ENCODE measurements around the gene ARHGAP36.

Gene ARHGAP36

GRCh38 chrX:131081772-131082740 lies 23.9 kb downstream of the ARHGAP36 start:
- Histone ChIP-seq H3K9ac (ENCODE audit: insufficient read length) (no peak overlapping the region), H3K4me3 (no peak overlapping the region), H3K36me3 (ENCODE audit: insufficient read depth, low read length) (no peaks in the 10 kb centered on the region), H3K9me3 (ENCODE audit: low read depth, low read length) (no peaks in the 10 kb centered on the region), H3K27ac (no peak overlapping the region)
- no peak for DNase-seq (ENCODE audit: low read depth, low spot score)
- no peak for TF ChIP-seq EZH2 (IDR thresholded peaks at IDR 0.05)
- no peak for TF ChIP-seq POLR2AphosphoS5 (IDR thresholded peaks at IDR 0.05; ENCODE audit: borderline replicate concordance, low read depth, low read length)
- TF ChIP-seq FOXP2 (optimal IDR thresholded peaks at IDR 0.05; ENCODE audit: control extremely low read depth, extremely low read length, insufficient read depth): no peak

- DNase-seq (ENCODE audit: low read depth, low spot score): no peak
- TF ChIP-seq FOXP2 (optimal IDR thresholded peaks at IDR 0.05; ENCODE audit: control extremely low read depth, extremely low read length, insufficient read depth) (no peak), EZH2 (IDR thresholded peaks at IDR 0.05) (no peak), POLR2AphosphoS5 (IDR thresholded peaks at IDR 0.05; ENCODE audit: borderline replicate concordance, low read depth, low read length) (no peak)
- Histone ChIP-seq H3K9ac (ENCODE audit: insufficient read length) (no peak overlapping the region), H3K36me3 (ENCODE audit: insufficient read depth, low read length) (no peaks in the 10 kb centered on the region), H3K4me3 (no peak overlapping the region), H3K27ac (no peak overlapping the region), H3K9me3 (ENCODE audit: low read depth, low read length) (no peaks in the 10 kb centered on the region)
Measured at GRCh38 chrX:131083510-131084142, 25.5 kb downstream of the ARHGAP36 start.

GRCh38 chrX:131084145-131084544 lies 26.0 kb downstream of the ARHGAP36 start:
- Histone ChIP-seq H3K9me3 (ENCODE audit: low read depth, low read length) (no peaks in the 10 kb centered on the region), H3K9ac (ENCODE audit: insufficient read length) (no peak overlapping the region), H3K36me3 (ENCODE audit: insufficient read depth, low read length) (no peaks in the 10 kb centered on the region), H3K4me3 (no peak overlapping the region), H3K27ac (no peak overlapping the region)
- TF ChIP-seq POLR2AphosphoS5 (IDR thresholded peaks at IDR 0.05; ENCODE audit: borderline replicate concordance, low read depth, low read length) (no peak), EZH2 (IDR thresholded peaks at IDR 0.05) (no peak), FOXP2 (optimal IDR thresholded peaks at IDR 0.05; ENCODE audit: control extremely low read depth, extremely low read length, insufficient read depth) (no peak)
- no peak for DNase-seq (ENCODE audit: low read depth, low spot score)

- TF ChIP-seq POLR2AphosphoS5 (IDR thresholded peaks at IDR 0.05; ENCODE audit: borderline replicate concordance, low read depth, low read length) (no peak), EZH2 (IDR thresholded peaks at IDR 0.05) (no peak), FOXP2 (optimal IDR thresholded peaks at IDR 0.05; ENCODE audit: control extremely low read depth, extremely low read length, insufficient read depth) (no peak)
- H3K27ac ChIP-seq: no peak overlapping the region
- no peak overlapping the region for H3K4me3 ChIP-seq
- no peak for DNase-seq (ENCODE audit: low read depth, low spot score)
- H3K9ac ChIP-seq (ENCODE audit: insufficient read length): no peak overlapping the region
- H3K36me3 ChIP-seq (ENCODE audit: insufficient read depth, low read length): no peaks in the 10 kb centered on the region
- no peaks in the 10 kb centered on the region for H3K9me3 ChIP-seq (ENCODE audit: low read depth, low read length)
Measured at GRCh38 chrX:131136776-131137175, 78.6 kb downstream of the ARHGAP36 start.

DNA sequence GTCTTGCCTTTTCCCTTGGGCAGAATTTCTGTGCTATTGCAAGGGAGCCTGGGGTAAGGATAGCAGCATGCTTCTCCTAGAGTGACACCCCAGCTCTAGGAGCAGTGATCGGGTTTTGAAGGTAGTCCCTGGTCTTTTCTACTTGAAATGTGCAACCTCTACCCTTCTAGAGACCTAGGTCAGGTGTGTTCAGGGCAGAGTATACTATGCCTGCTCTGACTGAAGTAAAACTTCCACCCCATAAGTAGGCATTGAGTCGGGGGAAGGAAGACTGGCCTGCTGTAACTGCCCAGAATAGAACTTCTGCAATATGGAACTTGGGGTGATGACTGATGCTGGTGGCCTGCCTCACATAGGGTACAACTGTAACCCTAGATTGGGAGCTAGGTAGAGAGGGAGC lies 80.9 kb downstream of the ARHGAP36 start:
- DNase-seq (ENCODE audit: low read depth, low spot score): no peak
- H3K36me3 ChIP-seq (ENCODE audit: insufficient read depth, low read length): no peaks in the 10 kb centered on the region
- H3K4me3 ChIP-seq: no peak overlapping the region
- H3K9ac ChIP-seq (ENCODE audit: insufficient read length): no peak overlapping the region
- no peak overlapping the region for H3K27ac ChIP-seq
- TF ChIP-seq POLR2AphosphoS5 (IDR thresholded peaks at IDR 0.05; ENCODE audit: borderline replicate concordance, low read depth, low read length) (no peak), FOXP2 (optimal IDR thresholded peaks at IDR 0.05; ENCODE audit: control extremely low read depth, extremely low read length, insufficient read depth) (no peak), EZH2 (IDR thresholded peaks at IDR 0.05) (no peak)
- H3K9me3 ChIP-seq (ENCODE audit: low read depth, low read length): no peaks in the 10 kb centered on the region

Measured in SK-N-MC (cell line).